ENCODE results near the gene NCK2. TPM values are rescaled to one million over a fixed set of nuclear protein-coding genes. Genes with fewer than 3 reads are reported as not detected.
"Not testable (repeated sequence)": the region's sequence is repeated elsewhere in the genome, so short reads cannot be mapped to it uniquely, and the experiment has no call there.

The NCK2 gene
- total RNA-seq, 1 donor from 2014 or later: 92.5 TPM

DNA sequence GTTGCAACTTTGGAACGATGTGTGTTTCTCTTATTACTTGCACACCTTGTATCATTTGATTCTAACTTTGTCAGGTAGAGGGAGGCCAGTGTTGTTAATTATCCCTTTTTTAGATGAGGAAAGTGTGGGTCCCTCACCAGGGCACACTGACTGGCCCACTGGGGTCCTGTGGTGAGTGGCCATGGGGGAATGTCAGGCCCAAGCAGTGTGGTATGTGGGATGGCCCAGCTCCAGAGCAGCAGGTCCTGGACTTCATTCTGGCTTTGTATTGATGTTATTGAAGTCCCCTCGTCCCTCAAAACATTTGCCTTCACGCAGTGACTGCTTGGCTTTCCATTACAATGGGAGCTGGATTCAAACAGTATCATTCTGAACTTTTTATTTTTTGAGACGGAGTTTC, 11.7 kb downstream of the NCK2 start:
- Mint-ChIP-seq H3K4me3 (ENCODE audit: low read depth) (no peak overlapping the region), H3K9me3 (ENCODE audit: low read depth) (no peaks in the 10 kb centered on the region), H3K27me3 (no peaks in the 10 kb centered on the region), H3K36me3 (ENCODE audit: insufficient read depth) (peaks cover 9% of the 10 kb centered on the region), H3K27ac (no peak overlapping the region), H3K4me1 (ENCODE audit: low read depth) (peaks cover 33% of the 10 kb centered on the region)
- TF ChIP-seq, protein P1, sequence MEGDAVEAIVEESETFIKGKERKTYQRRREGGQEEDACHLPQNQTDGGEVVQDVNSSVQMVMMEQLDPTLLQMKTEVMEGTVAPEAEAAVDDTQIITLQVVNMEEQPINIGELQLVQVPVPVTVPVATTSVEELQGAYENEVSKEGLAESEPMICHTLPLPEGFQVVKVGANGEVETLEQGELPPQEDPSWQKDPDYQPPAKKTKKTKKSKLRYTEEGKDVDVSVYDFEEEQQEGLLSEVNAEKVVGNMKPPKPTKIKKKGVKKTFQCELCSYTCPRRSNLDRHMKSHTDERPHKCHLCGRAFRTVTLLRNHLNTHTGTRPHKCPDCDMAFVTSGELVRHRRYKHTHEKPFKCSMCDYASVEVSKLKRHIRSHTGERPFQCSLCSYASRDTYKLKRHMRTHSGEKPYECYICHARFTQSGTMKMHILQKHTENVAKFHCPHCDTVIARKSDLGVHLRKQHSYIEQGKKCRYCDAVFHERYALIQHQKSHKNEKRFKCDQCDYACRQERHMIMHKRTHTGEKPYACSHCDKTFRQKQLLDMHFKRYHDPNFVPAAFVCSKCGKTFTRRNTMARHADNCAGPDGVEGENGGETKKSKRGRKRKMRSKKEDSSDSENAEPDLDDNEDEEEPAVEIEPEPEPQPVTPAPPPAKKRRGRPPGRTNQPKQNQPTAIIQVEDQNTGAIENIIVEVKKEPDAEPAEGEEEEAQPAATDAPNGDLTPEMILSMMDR (IDR thresholded peaks at IDR 0.05; ENCODE audit: unreplicated experiment): no peak
- no peak for DNase-seq (ENCODE audit: low spot score, unreplicated experiment)

DNA sequence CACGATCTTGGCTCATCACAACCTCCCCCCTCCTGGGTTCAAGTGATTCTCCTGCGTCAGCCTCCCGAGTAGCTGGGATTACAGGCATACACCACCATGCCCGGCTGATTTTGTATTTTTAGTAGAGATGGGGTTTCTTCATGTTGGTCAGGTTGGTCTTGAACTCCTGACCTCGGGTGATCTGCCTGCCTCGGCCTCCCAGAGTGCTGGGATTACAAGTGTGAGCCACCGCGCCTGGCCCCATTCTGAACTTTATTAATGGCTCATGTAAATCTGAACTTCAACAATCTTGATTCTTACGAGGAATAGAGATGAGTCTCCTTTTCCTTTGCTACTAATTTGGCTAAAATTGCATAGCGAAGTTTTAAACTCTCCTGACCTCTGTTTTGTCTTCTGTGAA, 12.2 kb downstream of the NCK2 start:
- DNase-seq (ENCODE audit: low spot score, unreplicated experiment); H3K4me3 Mint-ChIP-seq (ENCODE audit: low read depth); H3K27me3 Mint-ChIP-seq; H3K36me3 Mint-ChIP-seq (ENCODE audit: insufficient read depth); H3K9me3 Mint-ChIP-seq (ENCODE audit: low read depth); H3K27ac Mint-ChIP-seq: not testable (repeated sequence)
- H3K4me1 Mint-ChIP-seq (ENCODE audit: low read depth): peaks cover 34% of the 10 kb centered on the region

DNA sequence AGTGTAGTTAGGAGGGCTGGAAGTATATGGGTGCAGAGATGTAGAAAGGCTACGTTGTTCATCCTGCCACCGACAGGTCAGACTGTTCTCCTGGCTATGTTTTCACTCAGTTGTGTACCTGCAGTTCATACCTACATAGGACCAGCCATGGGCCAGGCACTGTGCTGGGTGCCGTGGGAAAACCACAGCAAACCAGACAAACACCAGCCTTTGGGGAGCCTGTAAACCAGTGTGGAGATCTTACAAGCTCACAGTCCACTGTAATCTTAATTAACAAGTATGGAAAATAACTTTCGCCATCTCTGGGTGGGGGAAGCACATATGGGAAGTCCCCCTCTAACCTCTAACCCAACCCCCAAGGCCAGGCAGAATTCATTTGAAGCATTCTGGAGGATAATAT, 12.7 kb downstream of the NCK2 start:
- H3K36me3 Mint-ChIP-seq (ENCODE audit: insufficient read depth): peaks cover 7% of the 10 kb centered on the region
- H3K4me3 Mint-ChIP-seq (ENCODE audit: low read depth): no peak overlapping the region
- H3K9me3 Mint-ChIP-seq (ENCODE audit: low read depth): no peaks in the 10 kb centered on the region
- DNase-seq (ENCODE audit: low spot score, unreplicated experiment): no peak
- TF ChIP-seq, protein P1 (IDR thresholded peaks at IDR 0.05; ENCODE audit: unreplicated experiment): no peak
- H3K27me3 Mint-ChIP-seq: no peaks in the 10 kb centered on the region
- peak overlapping the region; percentile 70 for H3K27ac Mint-ChIP-seq
- H3K4me1 Mint-ChIP-seq (ENCODE audit: low read depth): peaks cover 37% of the 10 kb centered on the region

DNA sequence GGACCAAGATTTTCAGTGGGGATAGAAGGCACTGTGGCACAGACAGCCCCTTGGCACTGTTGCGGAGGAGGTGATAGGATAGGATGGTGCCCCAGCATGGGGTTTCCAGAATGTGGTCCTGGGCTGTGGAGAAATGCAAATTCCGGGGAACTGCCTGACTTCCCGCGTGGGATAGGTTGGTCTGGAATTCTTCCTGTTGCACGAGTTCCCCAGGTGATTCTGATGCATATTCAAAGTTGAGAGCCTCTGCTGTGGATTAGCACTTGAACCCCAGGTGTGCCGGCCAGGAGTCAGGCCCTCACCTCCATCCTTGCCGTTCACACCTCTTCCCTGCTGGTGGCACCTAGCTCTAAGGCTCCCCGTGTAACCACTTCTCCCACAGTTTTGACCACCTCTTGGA, 15.5 kb downstream of the NCK2 start:
- Mint-ChIP-seq H3K9me3 (ENCODE audit: low read depth) (no peaks in the 10 kb centered on the region), H3K4me1 (ENCODE audit: low read depth) (peaks cover 20% of the 10 kb centered on the region), H3K27me3 (no peaks in the 10 kb centered on the region), H3K36me3 (ENCODE audit: insufficient read depth) (peaks cover 2% of the 10 kb centered on the region), H3K27ac (peak overlapping the region; percentile 40), H3K4me3 (ENCODE audit: low read depth) (no peak overlapping the region)
- no peak for DNase-seq (ENCODE audit: low spot score, unreplicated experiment)
- TF ChIP-seq, protein P1 (IDR thresholded peaks at IDR 0.05; ENCODE audit: unreplicated experiment): no peak

DNA sequence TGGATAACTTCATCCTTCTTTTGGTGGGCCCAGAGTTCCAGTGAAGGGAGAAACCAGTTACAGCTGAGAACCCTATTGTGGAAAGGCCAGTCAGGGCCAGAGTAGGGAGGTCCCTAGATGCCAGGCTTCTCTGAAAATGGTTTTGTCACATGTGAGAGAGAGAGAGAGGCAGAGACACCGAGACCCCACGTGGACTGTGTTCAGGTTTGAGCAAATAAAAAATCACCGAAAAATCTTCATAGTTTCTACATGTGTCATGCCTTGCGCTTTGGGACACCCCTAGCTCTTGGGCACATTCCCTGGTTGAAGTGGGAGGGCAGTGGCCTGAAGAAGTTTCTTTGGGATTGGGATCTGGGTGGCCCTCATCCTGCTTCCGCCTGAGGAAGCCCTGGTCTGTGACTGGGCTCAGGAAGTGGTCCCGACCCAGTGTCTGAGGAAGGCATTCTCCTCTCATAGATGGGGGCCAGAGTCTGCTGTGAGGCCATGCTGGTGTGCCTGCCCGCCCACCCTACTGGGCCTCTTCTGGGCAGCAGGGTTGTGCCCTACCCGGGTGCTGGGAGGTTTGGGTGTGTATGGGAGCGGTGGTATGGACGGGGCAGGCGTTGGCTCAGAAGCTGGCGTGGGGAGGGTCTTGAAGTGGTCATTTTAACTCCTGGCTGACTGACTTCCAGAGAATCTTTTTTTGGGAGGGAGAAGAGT, 16.1 kb downstream of the NCK2 start:
- TF ChIP-seq, protein P1 (IDR thresholded peaks at IDR 0.05; ENCODE audit: unreplicated experiment): no peak
- H3K36me3 Mint-ChIP-seq (ENCODE audit: insufficient read depth): peaks cover 2% of the 10 kb centered on the region
- no peaks in the 10 kb centered on the region for H3K27me3 Mint-ChIP-seq
- no peak for DNase-seq (ENCODE audit: low spot score, unreplicated experiment)
- H3K9me3 Mint-ChIP-seq (ENCODE audit: low read depth): no peaks in the 10 kb centered on the region
- H3K4me3 Mint-ChIP-seq (ENCODE audit: low read depth): no peak overlapping the region
- peaks cover 17% of the 10 kb centered on the region for H3K4me1 Mint-ChIP-seq (ENCODE audit: low read depth)
- H3K27ac Mint-ChIP-seq: peak overlapping the region; percentile 41

DNA sequence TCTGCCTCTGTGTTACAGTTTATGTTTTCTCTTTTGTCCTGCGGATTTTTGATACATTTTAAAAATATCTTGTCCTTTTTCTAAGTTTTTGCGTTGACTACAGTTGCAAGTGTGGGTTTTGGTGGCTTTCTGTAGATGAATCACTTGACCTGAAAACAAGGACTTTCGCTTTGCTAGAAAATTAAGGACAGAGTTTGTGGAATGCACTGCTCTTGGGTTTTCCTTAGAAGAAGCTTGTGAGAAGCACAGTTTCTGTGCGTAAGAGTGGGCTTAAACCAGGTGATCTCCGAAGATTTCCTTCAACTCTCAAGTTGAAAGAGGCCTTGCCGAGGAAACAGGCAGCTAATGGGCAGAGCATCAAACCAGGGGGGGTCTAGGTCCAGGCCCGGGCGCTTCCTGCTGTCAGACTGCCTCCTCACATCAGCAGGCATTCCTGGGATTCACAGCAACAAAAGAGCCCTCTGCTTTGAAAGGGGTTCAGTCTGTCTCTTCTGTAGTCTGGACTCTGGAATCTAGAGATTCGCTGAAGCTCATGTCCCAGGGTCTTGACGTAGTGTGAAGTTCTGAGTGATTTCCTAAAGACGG, 17.3 kb downstream of the NCK2 start:
- no peaks in the 10 kb centered on the region for H3K9me3 Mint-ChIP-seq (ENCODE audit: low read depth)
- H3K4me1 Mint-ChIP-seq (ENCODE audit: low read depth): peaks cover 19% of the 10 kb centered on the region
- H3K27ac Mint-ChIP-seq: peak overlapping the region; percentile 87
- H3K27me3 Mint-ChIP-seq: no peaks in the 10 kb centered on the region
- no peak overlapping the region for H3K4me3 Mint-ChIP-seq (ENCODE audit: low read depth)
- TF ChIP-seq, protein P1 (IDR thresholded peaks at IDR 0.05; ENCODE audit: unreplicated experiment): no peak
- peaks cover 6% of the 10 kb centered on the region for H3K36me3 Mint-ChIP-seq (ENCODE audit: insufficient read depth)
- no peak for DNase-seq (ENCODE audit: low spot score, unreplicated experiment)
